ENCODE data around the gene IREB2. TPM values are rescaled to one million over a fixed set of nuclear protein-coding genes. Genes with fewer than 3 reads are reported as not detected.

IREB2 gene
- total and polyA plus RNA-seq, 2 donors (not counting 1 experiment from before 2014, with no cell fraction given), result 14.7 to 92.1 TPM

DNA sequence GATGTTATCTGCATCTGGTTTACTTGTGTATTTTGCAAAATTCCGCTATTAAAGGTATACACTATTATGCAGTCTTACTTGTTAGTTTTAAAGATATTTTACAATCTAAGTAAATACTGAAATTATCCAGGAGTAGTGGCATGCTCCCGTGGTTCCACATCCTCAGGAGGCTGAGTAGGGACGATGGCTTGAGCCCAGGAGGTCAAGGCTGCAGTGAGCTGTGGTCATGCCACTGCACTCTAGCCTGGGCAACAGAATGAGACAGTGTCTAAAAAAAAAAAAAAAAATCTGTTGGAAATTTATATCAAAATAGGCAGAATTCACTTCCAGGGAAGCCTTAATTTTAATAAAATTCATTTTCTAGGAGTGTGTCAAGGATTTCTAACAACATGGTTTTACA, 41.6 kb downstream of the IREB2 start:
- ATAC-seq (ENCODE audit: low read depth), result no peak
- intact Hi-C loops (cut with micrococcal nuclease), result no loop called here
- no peak overlapping the region for H3K4me3 ChIP-seq (ENCODE audit: control extremely low read depth in 1 of 5, extremely low read depth in 1 of 5, insufficient read depth in 1 of 5, low read depth in 2 of 5, low read length in 4 of 5)

GRCh38 chr15:78481917-78482316, 43.9 kb downstream of the IREB2 start:
- no peaks in the 10 kb centered on the region for H3K79me2 ChIP-seq (ENCODE audit: control insufficient read depth, insufficient read depth, low read length)

More for the DNA sequence above, 41.6 kb downstream of the IREB2 start:
- H3K9me3 ChIP-seq (ENCODE audit: control extremely low read depth in 1 of 3, control insufficient read depth in 2 of 3, insufficient read depth in 1 of 3, low read length in 2 of 3), result no peaks in the 10 kb centered on the region
- H3K4me3 Mint-ChIP-seq, result no peak overlapping the region
- no peak for TF ChIP-seq CTCF (IDR thresholded peaks at IDR 0.05)
- TF ChIP-seq EZH2 (IDR thresholded peaks at IDR 0.05; ENCODE audit: borderline replicate concordance, insufficient read depth, low read depth, low read length, poor library complexity, severe bottlenecking), result no peak
- no peaks in the 10 kb centered on the region for H3K4me1 Mint-ChIP-seq
- H3K27me3 Mint-ChIP-seq, result no peaks in the 10 kb centered on the region
- no peak overlapping the region for H2AFZ ChIP-seq (ENCODE audit: insufficient read depth, low read depth, low read length, poor library complexity, severe bottlenecking)
- H3K9me3 Mint-ChIP-seq (ENCODE audit: insufficient read depth), result no peaks in the 10 kb centered on the region
- H3K4me2 ChIP-seq (replicated peaks; ENCODE audit: low read depth, low read length, poor library complexity, severe bottlenecking), result no peak overlapping the region
- no peak overlapping the region for H3K27ac Mint-ChIP-seq
- H3K4me1 ChIP-seq (ENCODE audit: control insufficient read depth in 2 of 2, insufficient read depth in 2 of 2, low read length in 2 of 2), result no peaks in the 10 kb centered on the region
- peaks cover 5 to 69% of the 10 kb centered on the region in 2 experiments for H3K36me3 ChIP-seq (replicated peaks in 1 of 2; ENCODE audit: control extremely low read depth in 1 of 2, control insufficient read depth in 1 of 2, extremely low read depth in 1 of 2, insufficient read depth in 2 of 2, low read length in 1 of 2)
- CTCF ChIA-PET, result interaction anchor here (0.7 kb wide), 1 partner anchor 58 kb away, joined by 5 read pairs; no protein-coding TSS in a partner anchor
- no peaks in the 10 kb centered on the region for H3K27me3 ChIP-seq (replicated peaks in 1 of 4; ENCODE audit: control extremely low read depth in 1 of 4, control insufficient read depth in 3 of 4, insufficient read depth in 4 of 4, low read length in 3 of 4)
- DNase-seq, result no peak
- H4K20me1 ChIP-seq (ENCODE audit: control insufficient read depth, insufficient read depth, low read length, poor library complexity, severe bottlenecking), result no peaks in the 10 kb centered on the region
- no peak overlapping the region for H3K9ac ChIP-seq (ENCODE audit: low read length)
- no peaks in the 10 kb centered on the region for H3K79me2 ChIP-seq (ENCODE audit: control insufficient read depth, insufficient read depth, low read length)
- POLR2A ChIA-PET, result no interaction called here
- 100% methylated on average over 1 of the region's 3 CpGs for WGBS (ENCODE audit: insufficient coverage)
- H3K27ac ChIP-seq (ENCODE audit: low read length in 2 of 2), result no peak overlapping the region

More at GRCh38 chr15:78481917-78482316, 43.9 kb downstream of the IREB2 start:
- Histone ChIP-seq H3K4me2 (replicated peaks; ENCODE audit: low read depth, low read length, poor library complexity, severe bottlenecking) (no peak overlapping the region), H3K27ac (ENCODE audit: low read length in 2 of 2) (no peak overlapping the region), H3K27me3 (replicated peaks in 1 of 4; ENCODE audit: control extremely low read depth in 1 of 4, control insufficient read depth in 3 of 4, insufficient read depth in 4 of 4, low read length in 3 of 4) (no peaks in the 10 kb centered on the region), H3K9me3 (ENCODE audit: control extremely low read depth in 1 of 3, control insufficient read depth in 2 of 3, insufficient read depth in 1 of 3, low read length in 2 of 3) (no peaks in the 10 kb centered on the region), H3K4me1 (ENCODE audit: control insufficient read depth in 2 of 2, insufficient read depth in 2 of 2, low read length in 2 of 2) (no peaks in the 10 kb centered on the region), H3K36me3 (replicated peaks in 1 of 2; ENCODE audit: control extremely low read depth in 1 of 2, control insufficient read depth in 1 of 2, extremely low read depth in 1 of 2, insufficient read depth in 2 of 2, low read length in 1 of 2) (peaks cover 5 to 67% of the 10 kb centered on the region in 2 experiments), H3K4me3 (ENCODE audit: control extremely low read depth in 1 of 5, extremely low read depth in 1 of 5, insufficient read depth in 1 of 5, low read depth in 2 of 5, low read length in 4 of 5) (no peak overlapping the region), H2AFZ (ENCODE audit: insufficient read depth, low read depth, low read length, poor library complexity, severe bottlenecking) (no peak overlapping the region), H3K9ac (ENCODE audit: low read length) (no peak overlapping the region), H4K20me1 (ENCODE audit: control insufficient read depth, insufficient read depth, low read length, poor library complexity, severe bottlenecking) (no peaks in the 10 kb centered on the region)
- H3K9me3 Mint-ChIP-seq (ENCODE audit: insufficient read depth), result no peaks in the 10 kb centered on the region
- 80% methylated on average over 5 of the region's 7 CpGs for WGBS (ENCODE audit: insufficient coverage)
- POLR2A ChIA-PET, result no interaction called here
- H3K27me3 Mint-ChIP-seq, result no peaks in the 10 kb centered on the region
- no peak overlapping the region for H3K27ac Mint-ChIP-seq
- no peak for TF ChIP-seq CTCF (IDR thresholded peaks at IDR 0.05)
- no peak for TF ChIP-seq EZH2 (IDR thresholded peaks at IDR 0.05; ENCODE audit: borderline replicate concordance, insufficient read depth, low read depth, low read length, poor library complexity, severe bottlenecking)
- intact Hi-C loops (cut with micrococcal nuclease), result no loop called here
- ATAC-seq (ENCODE audit: low read depth) (no peak), DNase-seq (no peak)
- no peak overlapping the region for H3K4me3 Mint-ChIP-seq
- H3K4me1 Mint-ChIP-seq, result no peaks in the 10 kb centered on the region
- CTCF ChIA-PET, result no interaction called here
